Activated B cell treated with CpG ODN at 0.5 μM for 24 hours (primary cell): Measurements from ENCODE around the gene MPZL1. TPM values are rescaled to one million over a fixed set of nuclear protein-coding genes. Genes with fewer than 3 reads are reported as not detected.

Source experiments
- ATAC-seq: fragments of 200-7000 bp; cut with Tn5 transposase; one replicate; pipeline ENCODE4 v1.10.0; 2021; ENCODE audit warnings: low read depth, mild to moderate bottlenecking, moderate library complexity
- CTCF ChIA-PET: fragments of 350-600 bp; sonication (Branson Sonifier 250); formaldehyde crosslinking; loops from one replicate; lab custom pipeline; 2021; ENCODE audit warnings: antibody characterized with exemption; lab: Charles Lee
- POLR2A ChIA-PET: fragments of 350-600 bp; sonication (Branson Sonifier 250); formaldehyde crosslinking; loops from one replicate; lab custom pipeline; 2021; ENCODE audit warnings: antibody characterized with exemption; lab: Charles Lee
- DNase-seq: peaks from one replicate; pipeline ENCODE4 v3.0.0; 2022
- H3K27ac Mint-ChIP-seq: one replicate; pipeline ENCODE4 v1.8.0; 2020; ENCODE audit warnings: mixed read lengths
- H3K27me3 Mint-ChIP-seq: one replicate; pipeline ENCODE4 v1.8.0; 2021; ENCODE audit warnings: mixed read lengths
- H3K36me3 Mint-ChIP-seq: one replicate; pipeline ENCODE4 v1.8.0; 2021; ENCODE audit warnings: low read depth, mixed read lengths
- H3K4me1 Mint-ChIP-seq: one replicate; pipeline ENCODE4 v1.8.0; 2021; ENCODE audit warnings: mixed read lengths
- H3K4me3 Mint-ChIP-seq: one replicate; pipeline ENCODE4 v1.8.0; 2020; ENCODE audit warnings: mild to moderate bottlenecking, mixed read lengths
- H3K9me3 Mint-ChIP-seq: one replicate; pipeline ENCODE4 v1.8.0; 2020; ENCODE audit warnings: mixed read lengths
- CTCF ChIP-seq: fragments of 200-600 bp; IDR thresholded peaks from one replicate; pipeline ENCODE4 v1.8.0; 2022; ENCODE audit warnings: antibody characterized with exemption, mild to moderate bottlenecking
- intact Hi-C: fragments of 100-400 bp; cut with micrococcal nuclease; formaldehyde crosslinking; loops from one replicate; pipeline ENCODE4 v1.15.1; 2024
- total RNA-seq: library from RNA; stranded (reverse); gene quantifications from 2 replicates; pipeline ENCODE4 v1.2.3, GENCODE V29; 2022

The MPZL1 gene
- total RNA-seq, 1 donor from 2014 or later = 27.2 TPM

- Mint-ChIP-seq H3K27me3 (no peaks in the 10 kb centered on the region), H3K4me1 (no peaks in the 10 kb centered on the region), H3K36me3 (peaks cover 51% of the 10 kb centered on the region), H3K4me3 (no peak overlapping the region), H3K9me3 (no peaks in the 10 kb centered on the region), H3K27ac (no peak overlapping the region)
- DNase-seq (no peak), ATAC-seq (no peak)
- intact Hi-C loops = no loop called here
- no peak for TF ChIP-seq CTCF
- POLR2A ChIA-PET = no interaction called here
- CTCF ChIA-PET = no interaction called here
These were observed 64.7 kb downstream of the MPZL1 start for GRCh38 chr1:167786502-167786901.

- DNase-seq = no peak
- Mint-ChIP-seq H3K27me3 (no peaks in the 10 kb centered on the region), H3K9me3 (no peaks in the 10 kb centered on the region), H3K4me1 (no peaks in the 10 kb centered on the region), H3K36me3 (peaks cover 57% of the 10 kb centered on the region), H3K4me3 (no peak overlapping the region), H3K27ac (no peak overlapping the region)
- CTCF ChIA-PET = no interaction called here
- no peak for TF ChIP-seq CTCF
- POLR2A ChIA-PET = no interaction called here
- ATAC-seq = no peak
- intact Hi-C loops = no loop called here
These were observed 67.7 kb downstream of the MPZL1 start for GRCh38 chr1:167789501-167789900.

- no peak for TF ChIP-seq CTCF
- Mint-ChIP-seq H3K4me3 (no peak overlapping the region), H3K9me3 (no peaks in the 10 kb centered on the region), H3K4me1 (no peaks in the 10 kb centered on the region), H3K27ac (no peak overlapping the region), H3K36me3 (peaks cover 54% of the 10 kb centered on the region), H3K27me3 (no peaks in the 10 kb centered on the region)
- intact Hi-C loops = no loop called here
- DNase-seq (no peak), ATAC-seq (no peak)
- ChIA-PET CTCF (interaction anchor here (2.1 kb wide), 1 partner anchor 75 kb away, joined by 5 read pairs; no protein-coding TSS in a partner anchor), POLR2A (no interaction called here)
These were observed 68.3 kb downstream of the MPZL1 start for GRCh38 chr1:167790117-167790516.

- no peak overlapping the region for H3K4me3 Mint-ChIP-seq
- intact Hi-C loops = no loop called here
- ChIA-PET CTCF (interaction anchor here (2.1 kb wide), 1 partner anchor 76 kb away, joined by 5 read pairs; no protein-coding TSS in a partner anchor), POLR2A (no interaction called here)
- no peaks in the 10 kb centered on the region for H3K4me1 Mint-ChIP-seq
- no peaks in the 10 kb centered on the region for H3K27me3 Mint-ChIP-seq
- H3K27ac Mint-ChIP-seq = no peak overlapping the region
- DNase-seq (no peak), ATAC-seq (no peak)
- peaks cover 46% of the 10 kb centered on the region for H3K36me3 Mint-ChIP-seq
- TF ChIP-seq CTCF = no peak
- H3K9me3 Mint-ChIP-seq = no peaks in the 10 kb centered on the region
These were observed 69.8 kb downstream of the MPZL1 start for GRCh38 chr1:167791281-167792187.

- POLR2A ChIA-PET = no interaction called here
- no peak for TF ChIP-seq CTCF
- ATAC-seq = no peak
- Mint-ChIP-seq H3K9me3 (no peaks in the 10 kb centered on the region), H3K36me3 (peaks cover 46% of the 10 kb centered on the region), H3K27me3 (no peaks in the 10 kb centered on the region), H3K4me3 (no peak overlapping the region), H3K27ac (no peak overlapping the region), H3K4me1 (no peaks in the 10 kb centered on the region)
- CTCF ChIA-PET = interaction anchor here (2.1 kb wide), 1 partner anchor 77 kb away, joined by 5 read pairs; no protein-coding TSS in a partner anchor
- intact Hi-C loops = no loop called here
- no peak for DNase-seq
These were observed 70.4 kb downstream of the MPZL1 start for GRCh38 chr1:167792188-167792565.
